NT2/D1 (cell line): Measurements from ENCODE around the gene RAD54L2.

Experiments used
- YY1 ChIP-seq: IDR thresholded peaks from 2 replicates; pipeline ENCODE4 v1.6.1; 2011; ENCODE audit not compliant: insufficient read length, insufficient read depth
- ZNF274 ChIP-seq: IDR thresholded peaks from 2 replicates; pipeline ENCODE4 v1.6.1; 2011; ENCODE audit warnings: mild to moderate bottlenecking, low read depth, low read length

DNA sequence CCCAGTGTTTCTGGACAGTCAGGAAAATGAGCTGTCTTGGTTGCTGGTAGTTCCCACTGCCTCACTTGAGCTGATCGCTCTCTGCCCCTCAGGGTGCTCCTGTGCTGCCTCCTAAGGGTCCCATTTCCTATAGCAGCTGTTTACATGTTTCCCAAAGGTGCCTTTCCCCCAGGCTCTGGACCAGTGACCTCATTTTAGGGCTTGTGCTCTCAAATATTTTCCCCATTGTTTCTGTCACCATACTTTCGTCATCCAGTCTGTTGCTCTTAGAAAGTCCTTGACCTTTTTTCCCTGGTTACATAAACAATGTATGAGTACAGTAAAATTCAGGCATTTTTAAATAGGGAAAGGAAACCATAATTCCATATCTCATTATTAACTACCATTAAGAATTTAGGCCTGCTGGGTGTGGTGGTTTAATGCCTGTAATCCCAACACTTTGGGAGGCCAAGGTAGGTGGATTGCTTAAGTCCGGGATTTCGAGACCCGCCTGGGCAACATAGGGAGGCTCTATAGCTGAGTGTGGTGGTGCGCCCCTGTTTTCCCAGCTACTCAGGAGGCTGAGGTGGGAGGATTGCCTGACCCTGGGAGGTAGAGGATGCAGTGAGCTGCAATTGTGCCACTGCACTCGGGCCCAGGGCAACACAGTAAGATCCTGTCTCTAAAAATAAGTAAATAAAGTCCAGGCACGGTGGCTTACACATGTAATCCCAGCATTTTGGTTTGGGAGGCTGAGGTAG lies 11.7 kb downstream of the RAD54L2 start:
- TF ChIP-seq YY1, result no peak
- no peak for TF ChIP-seq ZNF274
